Ishikawa (cell line): ENCODE data around the gene RXFP2.

Source experiments
- CEBPB ChIP-seq: IDR thresholded peaks from 2 replicates; pipeline ENCODE4 v1.6.1; 2012
- CREB1 ChIP-seq: IDR thresholded peaks from 2 replicates; pipeline ENCODE4 v1.6.1; 2012; ENCODE audit warnings: low read depth
- EGR1 ChIP-seq: IDR thresholded peaks from 2 replicates; pipeline ENCODE4 v1.6.1; 2012
- EP300 ChIP-seq: IDR thresholded peaks from 2 replicates; pipeline ENCODE4 v1.6.1; 2012; ENCODE audit warnings: borderline replicate concordance
- FOXM1 ChIP-seq: IDR thresholded peaks from 2 replicates; pipeline ENCODE4 v1.6.1; 2012; ENCODE audit warnings: low read depth, borderline replicate concordance
- MAX ChIP-seq: IDR thresholded peaks from 2 replicates; pipeline ENCODE4 v1.6.1; 2012
- NFIC ChIP-seq: IDR thresholded peaks from 2 replicates; pipeline ENCODE4 v1.6.1; 2012
- RAD21 ChIP-seq: IDR thresholded peaks from 2 replicates; pipeline ENCODE4 v1.6.1; 2012; ENCODE audit warnings: low read depth
- TAF1 ChIP-seq: IDR thresholded peaks from 2 replicates; pipeline ENCODE4 v1.6.1; 2012; ENCODE audit warnings: low read depth, mild to moderate bottlenecking
- TCF12 ChIP-seq: IDR thresholded peaks from 2 replicates; pipeline ENCODE4 v1.6.1; 2012; ENCODE audit warnings: low read depth
- TEAD4 ChIP-seq: IDR thresholded peaks from 2 replicates; pipeline ENCODE4 v1.6.1; 2012
- USF1 ChIP-seq: IDR thresholded peaks from 2 replicates; pipeline ENCODE4 v1.6.1; 2012
- YY1 ChIP-seq: IDR thresholded peaks from 2 replicates; pipeline ENCODE4 v1.6.1; 2012; ENCODE audit warnings: low read depth
- ZBTB7A ChIP-seq: IDR thresholded peaks from 2 replicates; pipeline ENCODE4 v1.6.1; 2012; ENCODE audit warnings: low read depth
- TF ChIP-seq, protein P1 (sequence below): IDR thresholded peaks from 2 replicates; pipeline ENCODE4 v1.6.1; 2012; ENCODE audit warnings: low read depth, mild to moderate bottlenecking

The RXFP2 gene

GRCh38 chr13:31706105-31706504 is 33.2 kb upstream of the RXFP2 start:
- TF ChIP-seq ZBTB7A = no peak
- no peak for TF ChIP-seq YY1
- TF ChIP-seq TAF1 = no peak
- TF ChIP-seq EGR1 = no peak
- TF ChIP-seq EP300 = no peak
- no peak for TF ChIP-seq RAD21
- no peak for TF ChIP-seq TCF12
- no peak for TF ChIP-seq CREB1
- no peak for TF ChIP-seq FOXM1
- TF ChIP-seq CEBPB = no peak
- TF ChIP-seq TEAD4 = no peak
- TF ChIP-seq NFIC = no peak

DNA sequence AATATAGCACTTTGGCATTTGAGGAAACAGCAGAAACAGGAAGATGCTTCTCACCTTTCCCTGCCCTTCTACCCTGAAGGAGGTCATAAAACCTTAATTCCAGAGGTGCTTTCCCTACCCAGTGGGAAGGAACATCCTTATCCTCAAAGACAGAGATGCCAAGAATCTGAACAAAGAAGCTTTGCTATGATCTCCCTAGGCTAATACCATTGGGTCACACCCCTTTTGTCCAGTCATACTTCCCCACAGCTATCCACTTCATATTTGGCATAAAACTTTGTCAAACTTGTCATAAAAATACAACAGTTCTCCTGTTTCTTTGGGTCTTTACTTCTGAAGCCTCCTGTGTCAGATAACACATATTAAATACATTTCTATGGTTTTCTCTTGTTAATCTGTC is 21.7 kb upstream of the RXFP2 start:
- TF ChIP-seq CEBPB = no peak
- TF ChIP-seq EGR1 = no peak
- no peak for TF ChIP-seq TAF1
- no peak for TF ChIP-seq RAD21
- TF ChIP-seq EP300 = no peak
- TF ChIP-seq FOXM1 = no peak
- TF ChIP-seq ZBTB7A = no peak
- TF ChIP-seq TCF12 = no peak
- TF ChIP-seq USF1 = no peak
- no peak for TF ChIP-seq CREB1
- TF ChIP-seq YY1 = no peak
- no peak for TF ChIP-seq MAX

GRCh38 chr13:31719214-31719613 is 20.1 kb upstream of the RXFP2 start:
- TF ChIP-seq NFIC (no peak), TAF1 (no peak), YY1 (no peak), FOXM1 (no peak), EP300 (no peak), USF1 (no peak), RAD21 (no peak)
- TF ChIP-seq, protein P1, sequence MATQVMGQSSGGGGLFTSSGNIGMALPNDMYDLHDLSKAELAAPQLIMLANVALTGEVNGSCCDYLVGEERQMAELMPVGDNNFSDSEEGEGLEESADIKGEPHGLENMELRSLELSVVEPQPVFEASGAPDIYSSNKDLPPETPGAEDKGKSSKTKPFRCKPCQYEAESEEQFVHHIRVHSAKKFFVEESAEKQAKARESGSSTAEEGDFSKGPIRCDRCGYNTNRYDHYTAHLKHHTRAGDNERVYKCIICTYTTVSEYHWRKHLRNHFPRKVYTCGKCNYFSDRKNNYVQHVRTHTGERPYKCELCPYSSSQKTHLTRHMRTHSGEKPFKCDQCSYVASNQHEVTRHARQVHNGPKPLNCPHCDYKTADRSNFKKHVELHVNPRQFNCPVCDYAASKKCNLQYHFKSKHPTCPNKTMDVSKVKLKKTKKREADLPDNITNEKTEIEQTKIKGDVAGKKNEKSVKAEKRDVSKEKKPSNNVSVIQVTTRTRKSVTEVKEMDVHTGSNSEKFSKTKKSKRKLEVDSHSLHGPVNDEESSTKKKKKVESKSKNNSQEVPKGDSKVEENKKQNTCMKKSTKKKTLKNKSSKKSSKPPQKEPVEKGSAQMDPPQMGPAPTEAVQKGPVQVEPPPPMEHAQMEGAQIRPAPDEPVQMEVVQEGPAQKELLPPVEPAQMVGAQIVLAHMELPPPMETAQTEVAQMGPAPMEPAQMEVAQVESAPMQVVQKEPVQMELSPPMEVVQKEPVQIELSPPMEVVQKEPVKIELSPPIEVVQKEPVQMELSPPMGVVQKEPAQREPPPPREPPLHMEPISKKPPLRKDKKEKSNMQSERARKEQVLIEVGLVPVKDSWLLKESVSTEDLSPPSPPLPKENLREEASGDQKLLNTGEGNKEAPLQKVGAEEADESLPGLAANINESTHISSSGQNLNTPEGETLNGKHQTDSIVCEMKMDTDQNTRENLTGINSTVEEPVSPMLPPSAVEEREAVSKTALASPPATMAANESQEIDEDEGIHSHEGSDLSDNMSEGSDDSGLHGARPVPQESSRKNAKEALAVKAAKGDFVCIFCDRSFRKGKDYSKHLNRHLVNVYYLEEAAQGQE = no peak

GRCh38 chr13:31722673-31723072 is 16.7 kb upstream of the RXFP2 start:
- TF ChIP-seq FOXM1 = no peak
- no peak for TF ChIP-seq MAX
- TF ChIP-seq ZBTB7A = no peak
- no peak for TF ChIP-seq USF1
- TF ChIP-seq TAF1 = no peak
- no peak for TF ChIP-seq TEAD4
- TF ChIP-seq, protein P1 = no peak
- TF ChIP-seq CREB1 = no peak
- TF ChIP-seq TCF12 = no peak
- no peak for TF ChIP-seq NFIC
- TF ChIP-seq EGR1 = no peak

DNA sequence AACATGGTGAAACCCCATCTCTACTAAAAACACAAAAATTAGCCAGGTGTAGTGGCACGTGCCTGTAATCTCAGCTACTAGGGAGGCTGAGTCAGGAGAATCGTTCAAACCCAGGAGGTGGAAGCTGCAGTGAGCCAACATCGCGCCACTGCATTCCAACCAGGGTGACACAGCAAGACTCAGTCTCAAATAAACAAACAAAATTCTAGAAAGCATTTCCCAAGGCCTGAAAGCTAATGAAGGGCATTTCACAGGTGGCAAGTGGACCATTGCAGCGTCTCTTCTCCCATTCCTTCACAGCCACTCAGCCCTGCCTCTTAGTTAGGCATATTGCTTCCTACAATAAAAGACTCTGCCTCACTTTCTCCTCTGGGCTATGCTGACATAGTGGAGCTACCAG is 13.5 kb upstream of the RXFP2 start:
- TF ChIP-seq USF1 (no peak), EP300 (no peak), TAF1 (no peak), MAX (no peak), RAD21 (no peak), FOXM1 (no peak), NFIC (no peak), YY1 (no peak), TCF12 (no peak), ZBTB7A (no peak), CREB1 (no peak), EGR1 (no peak), TEAD4 (no peak), CEBPB (no peak)
- TF ChIP-seq, protein P1 = no peak
